Measurements from ENCODE around the gene KIAA0753.

The KIAA0753 gene

DNA sequence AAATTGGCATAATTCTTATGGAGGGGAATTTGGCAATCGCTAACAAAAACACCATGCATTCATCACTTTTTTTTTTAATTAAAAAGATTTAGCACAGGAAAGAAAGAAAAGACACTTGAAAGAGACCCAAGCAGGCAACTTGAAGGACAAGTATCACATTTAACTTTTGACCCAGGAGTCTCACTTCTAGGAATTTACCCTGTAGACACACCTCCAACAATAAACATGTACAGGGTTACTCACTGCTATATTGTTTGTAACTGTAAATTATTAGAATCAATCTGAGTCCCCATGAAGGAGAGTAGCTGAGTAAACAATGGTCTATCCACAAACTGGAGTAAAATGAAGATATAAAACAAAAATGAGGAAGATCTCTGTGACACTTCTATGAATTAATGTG lies 10.1 kb downstream of the KIAA0753 start:
- H3K4me3 Mint-ChIP-seq, result no peak overlapping the region
- no peak for DNase-seq
- H3K36me3 Mint-ChIP-seq (ENCODE audit: insufficient read depth), result peaks cover 53% of the 10 kb centered on the region
- ATAC-seq (replicated peaks), result no peak
- H3K27me3 Mint-ChIP-seq, result no peaks in the 10 kb centered on the region
- no peaks in the 10 kb centered on the region for H3K9me3 Mint-ChIP-seq
- H3K4me1 Mint-ChIP-seq (ENCODE audit: low read depth in 2 of 2), result peaks cover 8 to 14% of the 10 kb centered on the region in 2 donors
- no peak overlapping the region for H3K27ac Mint-ChIP-seq

DNA sequence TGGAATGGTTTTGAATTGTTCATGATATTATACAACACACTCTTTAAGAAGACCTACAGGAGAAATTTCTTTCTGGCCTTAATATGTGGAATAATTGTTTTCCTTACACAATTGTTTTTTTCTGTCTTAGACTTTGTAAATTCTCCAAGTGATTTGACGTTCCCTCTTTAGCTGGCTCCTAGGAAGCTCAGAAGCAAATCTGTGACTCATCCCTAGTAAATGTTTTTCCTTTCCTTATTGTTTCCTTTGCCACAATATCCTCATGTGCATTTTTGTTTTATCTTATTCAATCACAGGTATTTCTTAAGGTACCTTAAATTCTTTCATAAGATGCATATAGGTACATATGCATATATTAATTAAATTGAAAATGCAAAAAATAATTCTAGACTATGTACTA lies 13.5 kb downstream of the KIAA0753 start:
- peaks cover 29% of the 10 kb centered on the region for H3K36me3 Mint-ChIP-seq (ENCODE audit: insufficient read depth)
- ATAC-seq (replicated peaks) (no peak), DNase-seq (no peak)
- H3K27me3 Mint-ChIP-seq, result no peaks in the 10 kb centered on the region
- H3K4me1 Mint-ChIP-seq (ENCODE audit: low read depth in 2 of 2), result peaks cover 8 to 10% of the 10 kb centered on the region in 2 donors
- no peak overlapping the region for H3K4me3 Mint-ChIP-seq
- no peaks in the 10 kb centered on the region for H3K9me3 Mint-ChIP-seq
- H3K27ac Mint-ChIP-seq, result no peak overlapping the region

GRCh38 chr17:6626616-6627015 lies 13.9 kb downstream of the KIAA0753 start:
- DNase-seq (no peak), ATAC-seq (replicated peaks) (no peak)
- H3K27me3 Mint-ChIP-seq, result no peaks in the 10 kb centered on the region
- H3K36me3 Mint-ChIP-seq (ENCODE audit: insufficient read depth), result peaks cover 26% of the 10 kb centered on the region
- H3K9me3 Mint-ChIP-seq, result no peaks in the 10 kb centered on the region
- H3K27ac Mint-ChIP-seq, result no peak overlapping the region
- H3K4me3 Mint-ChIP-seq, result no peak overlapping the region
- peaks cover 8 to 10% of the 10 kb centered on the region in 2 donors for H3K4me1 Mint-ChIP-seq (ENCODE audit: low read depth in 2 of 2)

DNA sequence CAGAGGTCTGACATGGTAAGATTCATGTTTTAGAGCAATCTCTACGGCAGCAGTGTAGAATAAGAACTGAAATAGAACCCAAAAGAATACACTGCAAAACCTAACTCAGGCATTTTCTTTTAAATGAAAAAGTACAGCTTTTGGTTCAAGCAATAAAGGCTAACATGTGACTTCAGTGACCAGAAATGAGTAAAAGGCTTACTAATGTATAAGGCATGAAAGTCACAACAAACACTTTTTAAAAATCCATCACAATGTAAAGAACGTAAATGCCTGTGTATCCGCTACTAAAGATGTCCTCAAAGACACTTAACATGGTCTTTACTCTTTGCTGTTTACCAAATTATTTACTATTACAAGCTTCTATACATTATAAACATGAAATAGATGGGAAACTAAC lies 16.6 kb downstream of the KIAA0753 start:
- H3K4me1 Mint-ChIP-seq (ENCODE audit: low read depth in 2 of 2), result peaks cover 0 to 3% of the 10 kb centered on the region in 2 donors
- no peak overlapping the region for H3K27ac Mint-ChIP-seq
- no peaks in the 10 kb centered on the region for H3K27me3 Mint-ChIP-seq
- ATAC-seq (replicated peaks) (no peak), DNase-seq (no peak)
- no peak overlapping the region for H3K4me3 Mint-ChIP-seq
- peaks cover 26% of the 10 kb centered on the region for H3K36me3 Mint-ChIP-seq (ENCODE audit: insufficient read depth)
- H3K9me3 Mint-ChIP-seq, result no peaks in the 10 kb centered on the region

DNA sequence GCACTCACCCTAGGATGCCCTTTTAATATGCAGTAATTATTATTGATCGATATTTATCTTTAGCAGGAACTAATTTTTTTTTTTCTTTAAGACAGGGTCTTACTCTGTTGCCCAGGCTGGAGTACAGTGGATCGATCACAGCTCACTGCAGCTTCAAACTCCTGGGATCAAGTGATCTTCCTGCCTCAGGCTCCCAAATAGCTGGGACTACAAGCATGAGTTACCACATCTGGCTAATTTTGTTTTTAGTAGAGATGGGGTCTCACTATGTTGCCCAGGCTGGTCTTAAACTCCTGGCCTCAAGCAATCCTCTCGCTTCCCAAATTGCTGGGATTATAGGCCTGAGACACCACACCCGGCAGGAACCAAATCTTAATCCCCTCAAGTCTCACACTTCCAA lies 29.3 kb downstream of the KIAA0753 start:
- peaks cover 41% of the 10 kb centered on the region for H3K36me3 Mint-ChIP-seq (ENCODE audit: insufficient read depth)
- ATAC-seq (replicated peaks) (no peak), DNase-seq (no peak)
- H3K27ac Mint-ChIP-seq, result no peak overlapping the region
- no peak overlapping the region for H3K4me3 Mint-ChIP-seq
- H3K9me3 Mint-ChIP-seq, result no peaks in the 10 kb centered on the region
- H3K27me3 Mint-ChIP-seq, result no peaks in the 10 kb centered on the region
- H3K4me1 Mint-ChIP-seq (ENCODE audit: low read depth in 2 of 2), result peaks cover 0 to 7% of the 10 kb centered on the region in 2 donors

- H3K36me3 Mint-ChIP-seq (ENCODE audit: insufficient read depth), result peaks cover 51% of the 10 kb centered on the region
- DNase-seq (no peak), ATAC-seq (replicated peaks) (no peak)
- no peak overlapping the region for H3K4me3 Mint-ChIP-seq
- H3K4me1 Mint-ChIP-seq (ENCODE audit: low read depth in 2 of 2), result peaks cover 0 to 7% of the 10 kb centered on the region in 2 donors
- H3K27ac Mint-ChIP-seq, result no peak overlapping the region
- no peaks in the 10 kb centered on the region for H3K27me3 Mint-ChIP-seq
- no peaks in the 10 kb centered on the region for H3K9me3 Mint-ChIP-seq
Measured at GRCh38 chr17:6610011-6610410, 30.5 kb downstream of the KIAA0753 start.

GRCh38 chr17:6608321-6608720 lies 32.2 kb downstream of the KIAA0753 start:
- H3K9me3 Mint-ChIP-seq, result no peaks in the 10 kb centered on the region
- H3K4me3 Mint-ChIP-seq, result no peak overlapping the region
- ATAC-seq (replicated peaks), result no peak
- H3K27ac Mint-ChIP-seq, result no peak overlapping the region
- no peak for DNase-seq
- H3K27me3 Mint-ChIP-seq, result no peaks in the 10 kb centered on the region
- H3K36me3 Mint-ChIP-seq (ENCODE audit: insufficient read depth), result peaks cover 51% of the 10 kb centered on the region
- no peaks in the 10 kb centered on the region for H3K4me1 Mint-ChIP-seq (ENCODE audit: low read depth in 2 of 2)

- ATAC-seq (replicated peaks) (no peak), DNase-seq (no peak)
- no peaks in the 10 kb centered on the region for H3K27me3 Mint-ChIP-seq
- H3K4me1 Mint-ChIP-seq (ENCODE audit: low read depth in 2 of 2), result peaks cover 0 to 1% of the 10 kb centered on the region in 2 donors
- peaks cover 50% of the 10 kb centered on the region for H3K36me3 Mint-ChIP-seq (ENCODE audit: insufficient read depth)
- H3K27ac Mint-ChIP-seq, result no peak overlapping the region
- H3K4me3 Mint-ChIP-seq, result no peak overlapping the region
- H3K9me3 Mint-ChIP-seq, result no peaks in the 10 kb centered on the region
Measured at GRCh38 chr17:6605142-6605541, 35.4 kb downstream of the KIAA0753 start.

DNA sequence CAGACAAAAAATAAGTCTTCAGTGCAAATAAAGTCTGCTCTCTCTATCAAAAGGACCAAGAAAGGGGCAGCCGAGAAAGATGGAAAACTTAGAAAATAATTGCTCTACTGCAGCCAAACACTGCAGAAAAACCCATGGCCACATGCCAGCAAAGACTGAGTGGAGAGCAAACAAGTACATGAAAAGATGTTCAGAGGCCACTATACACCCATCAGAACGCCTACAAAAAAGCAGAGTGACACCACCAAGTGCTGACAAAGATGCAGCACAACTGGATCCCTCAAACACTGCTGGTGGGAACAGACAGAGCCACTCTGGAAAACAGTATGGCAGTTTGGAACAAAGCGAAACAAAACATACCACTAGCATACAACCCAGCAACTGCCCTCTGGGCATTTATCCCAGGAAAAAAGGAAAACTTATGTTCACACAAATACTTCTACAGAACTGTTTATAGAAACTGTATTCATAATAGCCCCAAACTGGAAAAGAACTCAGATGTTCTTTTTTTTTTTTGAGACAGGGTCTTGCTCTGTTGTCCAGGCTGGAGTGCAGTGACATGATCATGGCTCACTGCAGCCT lies 36.7 kb downstream of the KIAA0753 start:
- Mint-ChIP-seq H3K4me3 (no peak overlapping the region), H3K27me3 (no peaks in the 10 kb centered on the region), H3K36me3 (ENCODE audit: insufficient read depth) (peaks cover 39% of the 10 kb centered on the region), H3K4me1 (ENCODE audit: low read depth in 2 of 2) (peaks cover 0 to 3% of the 10 kb centered on the region in 2 donors), H3K27ac (peak overlapping the region in 1 of 2 donors; percentile 45), H3K9me3 (no peaks in the 10 kb centered on the region)
- ATAC-seq (replicated peaks) (no peak), DNase-seq (no peak)

DNA sequence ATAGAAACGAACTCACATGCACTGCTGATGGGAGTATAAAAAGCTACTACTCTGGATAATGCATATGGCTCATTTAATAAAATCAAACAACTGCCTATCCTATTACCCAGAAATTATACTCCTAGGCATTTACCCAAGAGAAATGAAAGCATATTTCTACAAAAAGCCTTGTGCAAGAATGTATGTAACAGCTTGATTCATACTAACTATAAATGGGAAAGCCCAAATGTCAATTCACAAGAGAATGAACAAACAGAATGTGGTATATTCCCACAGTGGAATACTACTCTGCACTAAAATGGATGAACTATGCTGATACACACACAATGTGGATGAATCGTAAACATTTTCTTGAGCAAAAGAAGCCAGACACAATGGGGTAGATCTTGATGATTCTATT lies 38.4 kb downstream of the KIAA0753 start:
- Mint-ChIP-seq H3K27ac (no peak overlapping the region), H3K9me3 (no peaks in the 10 kb centered on the region), H3K4me1 (ENCODE audit: low read depth in 2 of 2) (peaks cover 0 to 3% of the 10 kb centered on the region in 2 donors), H3K4me3 (no peak overlapping the region), H3K36me3 (ENCODE audit: insufficient read depth) (peaks cover 49% of the 10 kb centered on the region), H3K27me3 (no peaks in the 10 kb centered on the region)
- DNase-seq (no peak), ATAC-seq (replicated peaks) (no peak)

DNA sequence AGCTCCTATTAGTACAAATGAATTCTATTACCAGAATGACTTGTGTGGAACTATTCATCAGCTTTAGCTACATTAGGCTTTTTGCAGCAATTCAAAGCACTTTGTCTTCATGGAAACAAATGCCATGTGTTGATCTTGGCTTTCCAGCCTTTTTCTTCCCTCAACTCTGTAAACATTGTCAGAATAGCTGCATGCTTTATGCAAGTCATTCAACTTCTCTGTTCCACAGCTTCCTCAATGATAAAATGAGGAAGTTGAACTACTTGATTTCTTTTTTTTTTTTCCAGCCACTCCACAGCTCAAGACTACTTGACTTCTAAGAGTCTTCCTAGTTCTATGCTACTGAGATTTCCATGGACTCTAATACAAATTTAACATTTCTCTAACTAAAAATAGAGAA lies 41.1 kb downstream of the KIAA0753 start:
- no peaks in the 10 kb centered on the region for H3K9me3 Mint-ChIP-seq
- peaks cover 45% of the 10 kb centered on the region for H3K36me3 Mint-ChIP-seq (ENCODE audit: insufficient read depth)
- no peak for DNase-seq
- no peaks in the 10 kb centered on the region for H3K27me3 Mint-ChIP-seq
- peaks cover 0 to 3% of the 10 kb centered on the region in 2 donors for H3K4me1 Mint-ChIP-seq (ENCODE audit: low read depth in 2 of 2)
- no peak for ATAC-seq (replicated peaks)
- H3K27ac Mint-ChIP-seq, result no peak overlapping the region
- no peak overlapping the region for H3K4me3 Mint-ChIP-seq

- H3K36me3 Mint-ChIP-seq (ENCODE audit: insufficient read depth), result peaks cover 47% of the 10 kb centered on the region
- no peak overlapping the region for H3K27ac Mint-ChIP-seq
- H3K9me3 Mint-ChIP-seq, result no peaks in the 10 kb centered on the region
- no peaks in the 10 kb centered on the region for H3K27me3 Mint-ChIP-seq
- DNase-seq (no peak), ATAC-seq (replicated peaks) (no peak)
- H3K4me1 Mint-ChIP-seq (ENCODE audit: low read depth in 2 of 2), result peaks cover 0 to 3% of the 10 kb centered on the region in 2 donors
- no peak overlapping the region for H3K4me3 Mint-ChIP-seq
Measured at GRCh38 chr17:6597727-6598126, 42.8 kb downstream of the KIAA0753 start.

DNA sequence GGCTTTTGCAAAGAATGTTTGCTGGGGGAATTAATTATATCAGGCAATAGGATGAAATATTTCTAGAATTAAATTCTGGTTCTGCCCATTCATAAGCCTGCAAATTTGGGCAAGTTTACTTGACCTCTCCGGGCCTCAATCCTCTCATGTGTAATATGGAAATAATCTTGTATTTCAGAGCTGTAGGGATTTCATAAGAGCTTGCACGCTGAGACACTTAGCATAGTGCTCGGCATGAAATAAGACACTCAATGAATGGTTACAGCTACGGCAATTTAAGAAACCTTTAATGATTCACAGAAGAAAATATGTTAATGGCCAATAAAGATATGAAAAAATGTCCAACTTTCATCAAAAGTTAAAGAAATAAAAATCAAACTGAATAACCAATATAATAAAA lies 43.6 kb downstream of the KIAA0753 start:
- DNase-seq (no peak), ATAC-seq (replicated peaks) (no peak)
- H3K27ac Mint-ChIP-seq, result no peak overlapping the region
- no peak overlapping the region for H3K4me3 Mint-ChIP-seq
- H3K4me1 Mint-ChIP-seq (ENCODE audit: low read depth in 2 of 2), result peaks cover 0 to 3% of the 10 kb centered on the region in 2 donors
- peaks cover 53% of the 10 kb centered on the region for H3K36me3 Mint-ChIP-seq (ENCODE audit: insufficient read depth)
- H3K9me3 Mint-ChIP-seq, result no peaks in the 10 kb centered on the region
- no peaks in the 10 kb centered on the region for H3K27me3 Mint-ChIP-seq

DNA sequence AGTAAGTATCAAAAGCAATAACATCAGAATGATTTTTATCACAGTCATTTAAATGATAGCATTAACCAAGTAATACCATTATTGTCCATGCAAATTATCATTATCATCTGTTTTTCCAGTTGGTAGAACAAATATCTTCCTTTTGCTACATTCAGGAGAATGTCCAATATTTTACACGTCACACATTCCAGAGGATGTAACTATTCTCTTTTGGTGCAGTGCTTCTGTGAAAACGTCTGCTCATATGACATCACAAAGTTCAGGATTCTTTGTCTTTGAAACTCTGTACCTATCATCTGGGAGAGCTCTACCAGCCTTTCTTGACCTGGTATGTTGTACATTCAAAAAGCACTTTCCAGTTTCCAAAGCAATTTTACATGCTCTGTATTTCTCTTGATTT lies 44.0 kb downstream of the KIAA0753 start:
- Mint-ChIP-seq H3K36me3 (ENCODE audit: insufficient read depth) (peaks cover 49% of the 10 kb centered on the region), H3K27ac (no peak overlapping the region), H3K4me3 (no peak overlapping the region), H3K27me3 (no peaks in the 10 kb centered on the region), H3K4me1 (ENCODE audit: low read depth in 2 of 2) (peaks cover 0 to 3% of the 10 kb centered on the region in 2 donors), H3K9me3 (no peaks in the 10 kb centered on the region)
- ATAC-seq (replicated peaks) (no peak), DNase-seq (no peak)

DNA sequence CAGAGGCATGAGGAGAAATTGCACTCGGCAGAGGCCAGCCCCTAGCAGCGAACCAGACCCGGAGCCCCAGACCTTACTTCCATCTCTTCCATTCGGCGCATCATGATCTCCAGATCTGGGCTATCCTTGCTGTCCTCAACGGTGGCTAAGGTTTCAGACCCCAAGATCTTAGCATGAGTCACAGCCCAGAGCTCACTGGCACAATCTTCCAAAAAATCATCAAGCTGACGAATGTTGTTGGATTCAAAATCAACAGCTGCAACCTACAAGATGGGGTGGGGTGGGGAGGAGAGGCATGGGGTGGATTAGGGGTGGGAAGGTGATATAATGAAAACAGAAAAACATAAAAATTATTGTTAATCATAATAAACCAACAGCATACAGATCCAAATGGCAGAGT lies 44.4 kb downstream of the KIAA0753 start:
- Mint-ChIP-seq H3K36me3 (ENCODE audit: insufficient read depth) (peaks cover 49% of the 10 kb centered on the region), H3K27me3 (no peaks in the 10 kb centered on the region), H3K4me1 (ENCODE audit: low read depth in 2 of 2) (peaks cover 0 to 3% of the 10 kb centered on the region in 2 donors), H3K27ac (no peak overlapping the region), H3K4me3 (no peak overlapping the region), H3K9me3 (no peaks in the 10 kb centered on the region)
- ATAC-seq (replicated peaks), result no peak
- no peak for DNase-seq
